RWPE2 (cell line): Measurements from ENCODE around the gene UQCRC1.

Experiments used
- ATAC-seq: fragments of 200-7000 bp; cut with Tn5 transposase; 3 replicates; pipeline ENCODE4 v1.9.1; 2021; ENCODE audit warnings: low read depth
- DNase-seq: peaks from one replicate; pipeline ENCODE4 v3.0.0-alpha.2; 2020; ENCODE audit warnings: low spot score
- H3K27ac ChIP-seq: fragments of 450-650 bp; 2 replicates; pipeline ENCODE4 v1.5.1; 2017; ENCODE audit warnings: mild to moderate bottlenecking; ENCODE audit not compliant: poor library complexity, severe bottlenecking
- H3K27me3 ChIP-seq: fragments of 250-450 bp; sonication (Bioruptor Pico); 2 replicates; pipeline ENCODE4 v1.5.1; 2021; ENCODE audit warnings: mild to moderate bottlenecking, moderate library complexity; ENCODE audit not compliant: insufficient read depth, poor library complexity, severe bottlenecking
- H3K36me3 ChIP-seq: fragments of 250-450 bp; sonication (Bioruptor Pico); 2 replicates; pipeline ENCODE4 v1.5.1; 2020; ENCODE audit warnings: low read depth, mild to moderate bottlenecking, moderate library complexity
- H3K4me1 ChIP-seq: fragments of 250-450 bp; sonication (Bioruptor Pico); 2 replicates; pipeline ENCODE4 v1.5.1; 2021; ENCODE audit warnings: mild to moderate bottlenecking, moderate library complexity; ENCODE audit not compliant: insufficient read depth, poor library complexity, severe bottlenecking
- H3K4me3 ChIP-seq: fragments of 250-450 bp; sonication (Bioruptor Pico); 2 replicates; pipeline ENCODE4 v1.5.1; 2021; ENCODE audit warnings: mild to moderate bottlenecking, moderate library complexity; ENCODE audit not compliant: severe bottlenecking
- H3K9me3 ChIP-seq: fragments of 250-450 bp; sonication (Bioruptor Pico); 2 replicates; pipeline ENCODE4 v1.5.1; 2021; ENCODE audit warnings: mild to moderate bottlenecking, moderate library complexity; ENCODE audit not compliant: severe bottlenecking
- TF ChIP-seq, protein P1 (sequence below): fragments of 450-650 bp; IDR thresholded peaks from one replicate; pipeline ENCODE4 v1.5.1; 2017; ENCODE audit warnings: mild to moderate bottlenecking, moderate library complexity; ENCODE audit not compliant: poor library complexity, severe bottlenecking

Gene UQCRC1

DNA sequence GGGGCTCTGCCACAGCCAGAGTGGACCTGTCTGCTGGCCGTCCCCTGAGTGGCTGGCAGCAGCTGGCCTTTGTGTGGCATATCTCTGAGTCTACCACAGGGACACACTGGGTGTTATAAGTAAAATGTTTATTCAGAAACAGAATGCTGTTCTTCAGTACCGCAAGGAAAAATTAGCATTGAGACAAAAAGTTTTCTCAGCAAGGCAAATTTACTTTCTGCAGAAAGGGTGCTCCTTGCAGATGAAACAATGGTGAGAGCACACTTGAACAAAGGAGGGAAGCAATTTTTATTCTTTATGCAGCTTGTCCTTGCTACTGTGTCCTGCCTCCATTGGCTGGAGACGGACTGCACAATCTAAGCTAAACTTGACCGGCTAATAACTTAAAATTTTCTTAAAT is 8.1 kb upstream of the UQCRC1 start:
- ATAC-seq = no peak

DNA sequence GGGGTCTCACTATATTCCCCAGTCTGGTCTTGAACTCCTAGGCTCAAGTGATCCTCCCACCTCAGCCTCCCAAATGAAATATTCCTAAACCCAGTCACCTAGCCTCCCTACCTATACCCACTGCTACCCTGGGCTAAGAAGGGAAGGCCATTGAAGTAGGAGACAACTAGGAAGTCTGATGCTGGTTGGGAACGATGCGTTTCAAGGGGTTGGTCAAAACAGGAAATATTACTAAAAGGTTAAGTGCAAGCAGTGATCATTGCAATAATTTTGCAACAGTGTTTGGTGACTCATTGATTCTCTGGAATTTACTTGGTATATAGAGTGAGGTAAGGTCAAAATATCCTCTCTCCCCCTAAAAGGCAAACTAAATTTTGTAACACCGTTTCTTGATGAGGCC is 4.6 kb upstream of the UQCRC1 start:
- H3K27ac ChIP-seq = peak overlapping the region; percentile 91
- H3K27me3 ChIP-seq = no peaks in the 10 kb centered on the region
- H3K4me1 ChIP-seq = peaks cover 16% of the 10 kb centered on the region
- TF ChIP-seq, protein P1, sequence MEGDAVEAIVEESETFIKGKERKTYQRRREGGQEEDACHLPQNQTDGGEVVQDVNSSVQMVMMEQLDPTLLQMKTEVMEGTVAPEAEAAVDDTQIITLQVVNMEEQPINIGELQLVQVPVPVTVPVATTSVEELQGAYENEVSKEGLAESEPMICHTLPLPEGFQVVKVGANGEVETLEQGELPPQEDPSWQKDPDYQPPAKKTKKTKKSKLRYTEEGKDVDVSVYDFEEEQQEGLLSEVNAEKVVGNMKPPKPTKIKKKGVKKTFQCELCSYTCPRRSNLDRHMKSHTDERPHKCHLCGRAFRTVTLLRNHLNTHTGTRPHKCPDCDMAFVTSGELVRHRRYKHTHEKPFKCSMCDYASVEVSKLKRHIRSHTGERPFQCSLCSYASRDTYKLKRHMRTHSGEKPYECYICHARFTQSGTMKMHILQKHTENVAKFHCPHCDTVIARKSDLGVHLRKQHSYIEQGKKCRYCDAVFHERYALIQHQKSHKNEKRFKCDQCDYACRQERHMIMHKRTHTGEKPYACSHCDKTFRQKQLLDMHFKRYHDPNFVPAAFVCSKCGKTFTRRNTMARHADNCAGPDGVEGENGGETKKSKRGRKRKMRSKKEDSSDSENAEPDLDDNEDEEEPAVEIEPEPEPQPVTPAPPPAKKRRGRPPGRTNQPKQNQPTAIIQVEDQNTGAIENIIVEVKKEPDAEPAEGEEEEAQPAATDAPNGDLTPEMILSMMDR = no peak
- H3K9me3 ChIP-seq = peaks cover 17% of the 10 kb centered on the region
- ATAC-seq (peak; percentile 62), DNase-seq (no peak)
- no peaks in the 10 kb centered on the region for H3K36me3 ChIP-seq
- no peak overlapping the region for H3K4me3 ChIP-seq

More for the DNA sequence above, 8.1 kb upstream of the UQCRC1 start:
- Histone ChIP-seq H3K27me3 (no peaks in the 10 kb centered on the region), H3K27ac (no peak overlapping the region), H3K9me3 (peaks cover 17% of the 10 kb centered on the region), H3K4me3 (no peak overlapping the region), H3K4me1 (peaks cover 13% of the 10 kb centered on the region), H3K36me3 (no peaks in the 10 kb centered on the region)
- TF ChIP-seq, protein P1 = no peak
- DNase-seq = no peak

DNA sequence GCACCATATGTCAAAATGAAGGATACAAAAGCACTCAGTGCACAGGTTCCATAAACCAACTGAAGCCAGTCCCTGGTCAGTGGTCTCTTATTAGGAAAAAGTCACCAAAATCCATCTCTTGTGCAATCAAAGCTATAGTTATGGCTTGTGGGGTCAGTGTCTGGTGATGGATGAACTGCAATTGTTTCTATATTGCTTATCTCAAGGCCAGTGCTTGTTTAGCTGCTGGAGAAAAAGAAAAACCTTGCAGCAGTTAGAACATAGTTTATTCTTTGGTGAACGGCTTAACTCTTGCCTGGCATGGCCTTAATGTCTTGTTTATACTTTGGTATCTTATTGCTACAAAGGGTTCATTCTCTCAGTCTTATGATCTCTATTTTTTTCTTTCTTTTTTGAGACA is 2.9 kb upstream of the UQCRC1 start:
- no peak overlapping the region for H3K4me3 ChIP-seq
- no peaks in the 10 kb centered on the region for H3K27me3 ChIP-seq
- H3K4me1 ChIP-seq = peaks cover 24% of the 10 kb centered on the region
- ATAC-seq = no peak
- no peak for DNase-seq
- peaks cover 16% of the 10 kb centered on the region for H3K36me3 ChIP-seq
- peak overlapping the region; percentile 91 for H3K27ac ChIP-seq
- peaks cover 6% of the 10 kb centered on the region for H3K9me3 ChIP-seq
- TF ChIP-seq, protein P1 = no peak

DNA sequence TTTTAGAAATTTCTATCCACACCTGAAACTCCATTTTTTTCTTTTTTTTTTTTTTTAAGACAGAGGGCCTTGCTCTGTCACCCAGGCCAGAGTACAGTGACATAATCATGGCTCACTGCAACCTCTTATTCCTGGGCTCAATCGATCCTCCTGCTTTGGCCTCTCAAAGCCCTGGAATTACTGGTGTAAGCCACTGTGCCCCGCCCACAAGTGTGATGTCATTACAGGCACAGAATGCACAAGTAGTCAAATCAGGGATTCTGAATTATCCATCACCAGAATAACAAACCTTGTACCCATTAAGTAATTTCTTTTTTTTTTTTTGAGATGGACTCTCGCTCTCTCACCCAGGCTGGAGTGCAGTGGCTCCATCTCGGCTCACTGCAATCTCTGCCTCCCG is 1.9 kb downstream of the UQCRC1 start:
- DNase-seq = no peak
- H3K36me3 ChIP-seq = peaks cover 64% of the 10 kb centered on the region
- no peak for ATAC-seq

DNA sequence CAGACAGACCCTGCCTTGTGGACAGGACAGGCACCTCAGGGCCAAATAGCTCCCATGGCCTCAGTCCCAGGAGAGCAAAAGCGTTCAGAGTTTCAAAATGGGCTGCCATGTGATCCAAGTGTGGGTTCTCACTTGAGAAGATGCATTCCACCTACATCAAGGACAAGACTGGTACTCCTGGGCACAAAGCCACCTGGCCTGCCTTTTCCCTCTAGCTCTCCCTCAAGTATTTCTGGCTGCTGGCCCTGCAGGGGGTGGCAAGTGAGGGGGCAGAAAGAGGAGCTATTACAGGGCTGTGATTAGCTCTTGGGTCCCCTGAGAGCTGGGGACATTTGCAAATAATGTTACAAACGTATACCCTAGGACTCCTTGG is 7.8 kb downstream of the UQCRC1 start:
- Histone ChIP-seq H3K4me1 (peaks cover 37% of the 10 kb centered on the region), H3K4me3 (no peak overlapping the region), H3K36me3 (peaks cover 77% of the 10 kb centered on the region), H3K9me3 (no peaks in the 10 kb centered on the region), H3K27ac (peak overlapping the region; percentile 98), H3K27me3 (no peaks in the 10 kb centered on the region)
- TF ChIP-seq, protein P1 = no peak
- ATAC-seq (no peak), DNase-seq (no peak)

More for the DNA sequence above, 1.9 kb downstream of the UQCRC1 start:
- H3K4me1 ChIP-seq = peaks cover 11% of the 10 kb centered on the region
- no peaks in the 10 kb centered on the region for H3K9me3 ChIP-seq
- TF ChIP-seq, protein P1 = no peak
- no peaks in the 10 kb centered on the region for H3K27me3 ChIP-seq
- H3K4me3 ChIP-seq = no peak overlapping the region
- peak overlapping the region; percentile 73 for H3K27ac ChIP-seq
